ENCODE measurements around the gene CKM. TPM values are rescaled to one million over a fixed set of nuclear protein-coding genes. Genes with fewer than 3 reads are reported as not detected.

The CKM gene
- total and polyA plus RNA-seq, 2 of the 4 experiments (the other 2 are of a cell fraction) = not detected

DNA sequence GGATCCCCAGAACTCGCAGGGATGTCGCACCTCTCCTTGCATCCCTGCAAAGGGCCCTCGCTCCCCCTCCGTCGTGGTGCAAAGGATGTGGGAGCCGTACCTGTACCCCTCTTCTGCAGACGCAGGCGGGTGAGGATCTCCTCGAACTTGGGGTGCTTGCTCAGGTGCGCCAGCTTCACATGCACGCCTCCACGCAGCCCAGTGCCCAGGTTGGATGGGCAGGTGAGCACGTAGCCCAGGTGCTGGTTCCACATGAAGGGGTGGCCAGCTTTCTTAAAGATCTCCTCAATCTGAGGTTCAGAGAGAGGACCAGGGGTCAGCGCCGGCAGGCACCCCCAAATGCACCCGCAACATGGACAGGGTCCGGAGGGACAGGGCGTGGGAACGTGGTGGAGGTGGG lies 15.3 kb downstream of the CKM start:
- ATAC-seq (ENCODE audit: low read depth) = no peak
- no peak overlapping the region for H3K14ac ChIP-seq (replicated peaks; ENCODE audit: low read depth, low read length)
- in situ Hi-C loops (cut with MboI; ENCODE audit: low sequenced_read_pairs) = no loop called here
- dilution Hi-C loops (cut with HindIII; ENCODE audit: low sequenced_read_pairs, unreplicated experiment) = no loop called here
- no peak overlapping the region for H3K4me3 ChIP-seq (ENCODE audit: insufficient read depth, low read depth, low read length)
- no peaks in the 10 kb centered on the region for H3K27me3 ChIP-seq (ENCODE audit: control insufficient read depth, insufficient read depth, low read length)
- no peaks in the 10 kb centered on the region for H3K79me1 ChIP-seq (ENCODE audit: low read depth in 1 of 2, low read length in 2 of 2)
- no TSS peak for BruUV-seq (replicated peaks)
- H3K9ac ChIP-seq (ENCODE audit: low read depth, low read length) = no peak overlapping the region
- H3K27ac ChIP-seq (ENCODE audit: insufficient read depth, low read length) = no peak overlapping the region
- H3K56ac ChIP-seq (ENCODE audit: extremely low read depth, insufficient read depth, low read length) = no peak overlapping the region
- intact Hi-C loops (cut with micrococcal nuclease) = no loop called here
- no peak overlapping the region for H3K18ac ChIP-seq (ENCODE audit: low read depth, low read length)
- TF ChIP-seq MAZ (IDR thresholded peaks at IDR 0.05; ENCODE audit: borderline replicate concordance, low read depth, low read length) (no peak), RAD21 (IDR thresholded peaks at IDR 0.05; ENCODE audit: low read length) (no peak), POLR2A (IDR thresholded peaks at IDR 0.05; ENCODE audit: low read depth, low read length) (no peak), RFX5 (IDR thresholded peaks at IDR 0.05; ENCODE audit: low read depth, low read length) (no peak), CEBPB (IDR thresholded peaks at IDR 0.05; ENCODE audit: low read depth, low read length) (no peak), BHLHE40 (IDR thresholded peaks at IDR 0.05; ENCODE audit: low read depth, low read length) (no peak), NFE2L2 (IDR thresholded peaks at IDR 0.05; ENCODE audit: low read depth, low read length) (no peak)
- TF ChIP-seq, protein P1, sequence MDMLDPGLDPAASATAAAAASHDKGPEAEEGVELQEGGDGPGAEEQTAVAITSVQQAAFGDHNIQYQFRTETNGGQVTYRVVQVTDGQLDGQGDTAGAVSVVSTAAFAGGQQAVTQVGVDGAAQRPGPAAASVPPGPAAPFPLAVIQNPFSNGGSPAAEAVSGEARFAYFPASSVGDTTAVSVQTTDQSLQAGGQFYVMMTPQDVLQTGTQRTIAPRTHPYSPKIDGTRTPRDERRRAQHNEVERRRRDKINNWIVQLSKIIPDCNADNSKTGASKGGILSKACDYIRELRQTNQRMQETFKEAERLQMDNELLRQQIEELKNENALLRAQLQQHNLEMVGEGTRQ (IDR thresholded peaks at IDR 0.05; ENCODE audit: low read depth, low read length) = no peak
- no peak overlapping the region for H2BK20ac ChIP-seq (ENCODE audit: low read depth, low read length)
- H4K91ac ChIP-seq (ENCODE audit: insufficient read depth, low read depth, low read length) = no peak overlapping the region
- H4K5ac ChIP-seq (ENCODE audit: low read depth, low read length) = no peak overlapping the region
- DNase-seq = no peak
- H3K4ac ChIP-seq (ENCODE audit: low read depth, low read length) = no peak overlapping the region
- H2AK5ac ChIP-seq (ENCODE audit: low read depth, low read length) = no peak overlapping the region
- no peak overlapping the region for H2BK15ac ChIP-seq (ENCODE audit: low read depth, low read length)
- no peak overlapping the region for H2AFZ ChIP-seq (replicated peaks; ENCODE audit: low read length, poor library complexity)
- no peak overlapping the region for H4K8ac ChIP-seq (ENCODE audit: low read depth in 2 of 2, low read length in 2 of 2)
- H3K4me2 ChIP-seq (ENCODE audit: low read depth, low read length) = no peak overlapping the region
- no peaks in the 10 kb centered on the region for H4K20me1 ChIP-seq (ENCODE audit: insufficient read depth, low read length)
- 89% methylated on average over 4 of the region's 19 CpGs; no CpG with 5 or more reads in 1 of the 2 experiments for WGBS, 2 experiments (ENCODE audit: extremely low coverage in 2 of 2, insufficient read length in 1 of 2)
- no peak overlapping the region for H3K23ac ChIP-seq (ENCODE audit: low read depth, low read length)
- ChIA-PET POLR2A (ENCODE audit: unreplicated experiment) (no interaction called here), CTCF (no interaction called here)
- 0 out of 2 replicates have a peak, but pooled peaks cover 5% of the 10 kb centered on the region for H3K9me1 ChIP-seq (ENCODE audit: insufficient read depth, low read length)
- H2AK9ac ChIP-seq (replicated peaks; ENCODE audit: low read depth, low read length, poor library complexity) = no peak overlapping the region
- 0 out of 2 replicates have a peak, but pooled peaks cover 2% of the 10 kb centered on the region for H3K9me3 ChIP-seq (ENCODE audit: control insufficient read depth, insufficient read depth, low read length)
- H2BK120ac ChIP-seq (ENCODE audit: low read depth, low read length) = no peak overlapping the region
- H2BK5ac ChIP-seq (ENCODE audit: low read depth, low read length, poor library complexity, severe bottlenecking) = no peak overlapping the region
- no peaks in the 10 kb centered on the region for H3K4me1 ChIP-seq (ENCODE audit: control insufficient read depth, insufficient read depth, low read length)
- H3K36me3 ChIP-seq (ENCODE audit: control insufficient read depth, insufficient read depth, low read length) = peaks cover 6% of the 10 kb centered on the region; the same call in 1 of the 2 replicates

Data from IMR-90 (cell line).